SK-N-MC (cell line): ENCODE measurements around the gene RPS14.

Experiments used
- EZH2 ChIP-seq: fragments of 200-600 bp; sonication (generic); IDR thresholded peaks from one replicate; pipeline ENCODE4 v1.6.1; 2017; ENCODE audit warnings: antibody characterized with exemption
- POLR2AphosphoS5 ChIP-seq: IDR thresholded peaks from 2 replicates; pipeline ENCODE4 v1.6.1; 2012; ENCODE audit warnings: mild to moderate bottlenecking, low read depth, low read length, borderline replicate concordance

DNA sequence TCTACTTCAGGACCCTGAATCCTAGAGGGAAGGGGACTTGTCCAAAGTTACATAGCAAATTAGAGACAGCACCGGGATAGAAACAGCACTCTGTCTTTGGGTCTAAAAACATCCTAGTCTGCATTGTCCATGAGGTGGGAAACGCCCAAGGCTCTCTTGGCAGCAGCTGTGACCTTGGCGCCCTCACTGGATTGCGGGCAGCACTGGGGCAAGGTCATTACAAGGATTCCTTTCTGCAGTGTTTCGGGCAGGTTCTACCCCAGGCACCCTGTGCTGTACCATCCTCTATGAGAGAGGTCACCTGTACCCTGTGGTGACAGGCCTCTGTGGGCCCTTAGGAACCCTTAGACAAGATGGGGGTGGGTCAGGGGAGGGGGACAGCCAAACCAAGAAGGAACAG lies 45.4 kb downstream of the RPS14 start:
- TF ChIP-seq POLR2AphosphoS5 (no peak), EZH2 (no peak)
